ENCODE measurements around the gene DDX24.

DNA sequence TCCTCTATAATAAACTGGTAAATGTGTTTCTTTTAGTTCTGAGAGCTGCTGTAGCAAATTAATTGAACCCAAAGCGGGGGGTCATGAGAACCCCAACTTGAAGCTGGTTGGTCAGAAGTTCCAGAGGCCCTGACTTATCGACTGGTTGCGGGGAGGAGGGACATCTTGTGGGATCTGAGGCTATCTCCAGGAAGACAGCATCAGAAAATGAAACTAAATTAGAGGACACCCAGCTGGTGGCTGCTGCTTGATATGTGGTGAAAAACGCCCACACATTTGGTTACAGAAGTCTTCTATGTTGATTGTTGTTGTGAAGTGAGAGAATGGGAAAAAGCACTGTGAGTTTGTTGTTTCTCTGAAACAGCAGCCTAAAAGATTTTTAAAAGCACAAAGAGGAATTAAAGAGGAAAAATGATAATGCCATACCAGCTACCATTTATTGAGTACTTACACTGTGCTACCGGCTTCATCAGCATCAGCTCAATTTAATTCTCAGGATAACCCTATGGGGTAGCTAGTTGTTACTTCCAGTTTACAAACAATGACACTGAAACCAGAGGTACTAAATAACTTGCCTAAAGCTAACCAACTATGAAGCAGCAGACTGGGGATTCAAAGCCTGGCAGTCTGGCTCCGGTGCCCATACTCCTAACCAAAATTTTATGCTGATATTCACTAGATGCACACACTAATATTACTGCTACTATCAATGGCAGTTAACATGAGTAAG, 24.3 kb downstream of the DDX24 start:
- TF ChIP-seq, protein P1, sequence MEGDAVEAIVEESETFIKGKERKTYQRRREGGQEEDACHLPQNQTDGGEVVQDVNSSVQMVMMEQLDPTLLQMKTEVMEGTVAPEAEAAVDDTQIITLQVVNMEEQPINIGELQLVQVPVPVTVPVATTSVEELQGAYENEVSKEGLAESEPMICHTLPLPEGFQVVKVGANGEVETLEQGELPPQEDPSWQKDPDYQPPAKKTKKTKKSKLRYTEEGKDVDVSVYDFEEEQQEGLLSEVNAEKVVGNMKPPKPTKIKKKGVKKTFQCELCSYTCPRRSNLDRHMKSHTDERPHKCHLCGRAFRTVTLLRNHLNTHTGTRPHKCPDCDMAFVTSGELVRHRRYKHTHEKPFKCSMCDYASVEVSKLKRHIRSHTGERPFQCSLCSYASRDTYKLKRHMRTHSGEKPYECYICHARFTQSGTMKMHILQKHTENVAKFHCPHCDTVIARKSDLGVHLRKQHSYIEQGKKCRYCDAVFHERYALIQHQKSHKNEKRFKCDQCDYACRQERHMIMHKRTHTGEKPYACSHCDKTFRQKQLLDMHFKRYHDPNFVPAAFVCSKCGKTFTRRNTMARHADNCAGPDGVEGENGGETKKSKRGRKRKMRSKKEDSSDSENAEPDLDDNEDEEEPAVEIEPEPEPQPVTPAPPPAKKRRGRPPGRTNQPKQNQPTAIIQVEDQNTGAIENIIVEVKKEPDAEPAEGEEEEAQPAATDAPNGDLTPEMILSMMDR (conservative IDR thresholded peaks at IDR 0.05) = no peak
- no peak for TF ChIP-seq EZH2 (IDR thresholded peaks at IDR 0.05; ENCODE audit: low read depth)
